ENCODE results near the gene NRP1.

- no peak for TF ChIP-seq CTCF (IDR thresholded peaks at IDR 0.05)
- no peak for TF ChIP-seq POLR2A (IDR thresholded peaks at IDR 0.05)
Observed at GRCh38 chr10:33271969-33272583, 62.4 kb downstream of the NRP1 start.
